ELF-1 (cell line): ENCODE data around the gene GCHFR.

ENCODE experiments used
- DNase-seq: peaks from one replicate; pipeline ENCODE4 v3.0.0-alpha.2; 2016; ENCODE audit warnings: low read depth, low spot score

GCHFR gene

GRCh38 chr15:40808861-40809450 is 45.1 kb downstream of the GCHFR start:
- DNase-seq, result no peak

- no peak for DNase-seq
Observed at GRCh38 chr15:40812721-40813425, 49.0 kb downstream of the GCHFR start.

GRCh38 chr15:40815042-40815698 is 51.3 kb downstream of the GCHFR start:
- DNase-seq, result no peak
